ENCODE data around the gene INSYN2B. TPM values are rescaled to one million over a fixed set of nuclear protein-coding genes. Genes with fewer than 3 reads are reported as not detected.

Gene INSYN2B
- total and polyA plus RNA-seq, 2 experiments from 2014 or later = 10.1 to 43.2 TPM

- Histone ChIP-seq H3K79me2 (ENCODE audit: insufficient read depth) (peaks cover 98% of the 10 kb centered on the region), H3K4me2 (ENCODE audit: unreplicated experiment) (peak overlapping the region; percentile 17), H3K27me3 (replicated peaks; ENCODE audit: insufficient read depth) (no peaks in the 10 kb centered on the region), H3K9me3 (ENCODE audit: low read depth) (no peaks in the 10 kb centered on the region), H3K9ac (no peak overlapping the region; the same call in 1 of the 2 replicates), H3K9me2 (ENCODE audit: insufficient read depth) (no peaks in the 10 kb centered on the region), H3K36me3 (ENCODE audit: low read depth) (no peaks in the 10 kb centered on the region), H3K27ac (no peak overlapping the region), H4K20me1 (ENCODE audit: insufficient read depth) (no peaks in the 10 kb centered on the region), H3K4me1 (ENCODE audit: insufficient read depth) (peaks cover 32% of the 10 kb centered on the region), H2AFZ (no peak overlapping the region), H3F3A (ENCODE audit: insufficient read depth) (peaks cover 37% of the 10 kb centered on the region), H3K4me3 (no peak overlapping the region)
- DNase-seq = peak; percentile 34
- no peak for TF ChIP-seq EZH2phosphoT487 (IDR thresholded peaks at IDR 0.05; ENCODE audit: insufficient read depth, low read depth)
- no peak for TF ChIP-seq EZH2 (IDR thresholded peaks at IDR 0.05; ENCODE audit: insufficient read depth, poor library complexity, severe bottlenecking)
- in situ Hi-C loops (cut with MboI) = no loop called here
- WGBS, 2 experiments (ENCODE audit: low coverage in 1 of 2, low lambda C conversion rate in 2 of 2, missing lambda C conversion rate in 2 of 2) = 57 to 62% methylated on average over 7 of the region's 7 CpGs
These were observed 84.4 kb downstream of the INSYN2B start for GRCh38 chr5:169895926-169896325.

GRCh38 chr5:169893571-169893970, 86.7 kb downstream of the INSYN2B start:
- Histone ChIP-seq H3K27ac (peak overlapping the region; percentile 49), H4K20me1 (ENCODE audit: insufficient read depth) (no peaks in the 10 kb centered on the region), H3K9me2 (ENCODE audit: insufficient read depth) (no peaks in the 10 kb centered on the region), H3F3A (ENCODE audit: insufficient read depth) (peaks cover 37% of the 10 kb centered on the region), H3K36me3 (ENCODE audit: low read depth) (no peaks in the 10 kb centered on the region; the same call in 1 of the 2 replicates), H3K4me1 (ENCODE audit: insufficient read depth) (peaks cover 32% of the 10 kb centered on the region), H3K9ac (no peak overlapping the region; the same call in 1 of the 2 replicates), H3K4me3 (no peak overlapping the region), H3K79me2 (ENCODE audit: insufficient read depth) (peaks cover 98% of the 10 kb centered on the region), H2AFZ (no peak overlapping the region), H3K27me3 (replicated peaks; ENCODE audit: insufficient read depth) (no peaks in the 10 kb centered on the region), H3K9me3 (ENCODE audit: low read depth) (no peaks in the 10 kb centered on the region), H3K4me2 (ENCODE audit: unreplicated experiment) (peak overlapping the region; percentile 39)
- 19 to 29% methylated on average over 2 of the region's 2 CpGs for WGBS, 2 experiments (ENCODE audit: low coverage in 1 of 2, low lambda C conversion rate in 2 of 2, missing lambda C conversion rate in 2 of 2)
- TF ChIP-seq EZH2 (IDR thresholded peaks at IDR 0.05; ENCODE audit: insufficient read depth, poor library complexity, severe bottlenecking) = no peak
- no peak for TF ChIP-seq EZH2phosphoT487 (IDR thresholded peaks at IDR 0.05; ENCODE audit: insufficient read depth, low read depth)
- in situ Hi-C loops (cut with MboI) = no loop called here
- DNase-seq = peak; percentile 55

- Histone ChIP-seq H3F3A (ENCODE audit: insufficient read depth) (peaks cover 37% of the 10 kb centered on the region), H4K20me1 (ENCODE audit: insufficient read depth) (no peaks in the 10 kb centered on the region), H3K9me3 (ENCODE audit: low read depth) (no peaks in the 10 kb centered on the region), H2AFZ (no peak overlapping the region), H3K27ac (peak overlapping the region; percentile 49), H3K9ac (no peak overlapping the region), H3K27me3 (replicated peaks; ENCODE audit: insufficient read depth) (no peaks in the 10 kb centered on the region), H3K9me2 (ENCODE audit: insufficient read depth) (no peaks in the 10 kb centered on the region), H3K79me2 (ENCODE audit: insufficient read depth) (peaks cover 98% of the 10 kb centered on the region), H3K4me3 (no peak overlapping the region), H3K4me2 (ENCODE audit: unreplicated experiment) (peak overlapping the region; percentile 39), H3K4me1 (ENCODE audit: insufficient read depth) (peaks cover 32% of the 10 kb centered on the region), H3K36me3 (ENCODE audit: low read depth) (no peaks in the 10 kb centered on the region; the same call in 1 of the 2 replicates)
- in situ Hi-C loops (cut with MboI) = no loop called here
- TF ChIP-seq EZH2 (IDR thresholded peaks at IDR 0.05; ENCODE audit: insufficient read depth, poor library complexity, severe bottlenecking) (no peak), EZH2phosphoT487 (IDR thresholded peaks at IDR 0.05; ENCODE audit: insufficient read depth, low read depth) (no peak)
- DNase-seq = peak; percentile 33
These were observed 87.3 kb downstream of the INSYN2B start for GRCh38 chr5:169893010-169893409.

DNA sequence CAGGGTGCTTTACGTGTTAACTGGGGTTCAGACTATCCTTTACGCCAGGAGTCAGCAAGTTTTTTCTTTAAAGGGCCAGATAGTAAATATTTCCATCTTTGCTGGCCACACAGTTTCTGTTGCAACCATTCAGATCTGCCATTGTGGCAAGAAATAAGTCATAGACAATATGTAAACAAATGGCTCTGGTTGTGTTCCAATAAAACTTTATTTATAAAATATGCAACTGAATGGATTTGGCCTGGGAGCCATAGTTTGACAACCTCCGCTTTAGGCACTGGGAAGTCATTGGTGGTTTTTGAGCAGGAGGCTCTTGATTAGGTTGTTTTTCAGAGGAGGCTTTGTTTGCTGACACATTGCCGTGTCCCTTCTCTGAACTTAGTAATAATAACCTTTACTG, 90.7 kb downstream of the INSYN2B start:
- H3K4me3 ChIP-seq = no peak overlapping the region
- no peaks in the 10 kb centered on the region; the same call in 1 of the 2 replicates for H3K36me3 ChIP-seq (ENCODE audit: low read depth)
- TF ChIP-seq EZH2phosphoT487 (IDR thresholded peaks at IDR 0.05; ENCODE audit: insufficient read depth, low read depth) = no peak
- no peak for TF ChIP-seq EZH2 (IDR thresholded peaks at IDR 0.05; ENCODE audit: insufficient read depth, poor library complexity, severe bottlenecking)
- 81% methylated on average over 4 of the region's 4 CpGs for WGBS, 2 experiments (ENCODE audit: low coverage in 1 of 2, low lambda C conversion rate in 2 of 2, missing lambda C conversion rate in 2 of 2)
- H3K27ac ChIP-seq = no peak overlapping the region
- H3K4me2 ChIP-seq (ENCODE audit: unreplicated experiment) = no peak overlapping the region
- no peak overlapping the region for H2AFZ ChIP-seq
- peaks cover 98% of the 10 kb centered on the region for H3K79me2 ChIP-seq (ENCODE audit: insufficient read depth)
- H3K9me3 ChIP-seq (ENCODE audit: low read depth) = no peaks in the 10 kb centered on the region
- H3K27me3 ChIP-seq (replicated peaks; ENCODE audit: insufficient read depth) = no peaks in the 10 kb centered on the region
- H3K4me1 ChIP-seq (ENCODE audit: insufficient read depth) = peaks cover 17% of the 10 kb centered on the region
- no peak overlapping the region for H3K9ac ChIP-seq
- H4K20me1 ChIP-seq (ENCODE audit: insufficient read depth) = no peaks in the 10 kb centered on the region
- H3F3A ChIP-seq (ENCODE audit: insufficient read depth) = peaks cover 38% of the 10 kb centered on the region
- DNase-seq = no peak
- H3K9me2 ChIP-seq (ENCODE audit: insufficient read depth) = no peaks in the 10 kb centered on the region
- in situ Hi-C loops (cut with MboI) = no loop called here

GRCh38 chr5:169886677-169887076, 93.6 kb downstream of the INSYN2B start:
- in situ Hi-C loops (cut with MboI) = no loop called here

More at GRCh38 chr5:169886677-169887076, 93.6 kb downstream of the INSYN2B start:
- TF ChIP-seq EZH2 (IDR thresholded peaks at IDR 0.05; ENCODE audit: insufficient read depth, poor library complexity, severe bottlenecking) = no peak
- no peak for TF ChIP-seq EZH2phosphoT487 (IDR thresholded peaks at IDR 0.05; ENCODE audit: insufficient read depth, low read depth)
- no peak overlapping the region for H3K4me2 ChIP-seq (ENCODE audit: unreplicated experiment)
- peaks cover 16% of the 10 kb centered on the region for H3K36me3 ChIP-seq (ENCODE audit: low read depth)
- peaks cover 13% of the 10 kb centered on the region for H3F3A ChIP-seq (ENCODE audit: insufficient read depth)
- no peaks in the 10 kb centered on the region for H3K9me3 ChIP-seq (ENCODE audit: low read depth)
- H3K27ac ChIP-seq = no peak overlapping the region
- H2AFZ ChIP-seq = no peak overlapping the region
- H3K27me3 ChIP-seq (replicated peaks; ENCODE audit: insufficient read depth) = no peaks in the 10 kb centered on the region
- peaks cover 97% of the 10 kb centered on the region for H3K79me2 ChIP-seq (ENCODE audit: insufficient read depth)
- no peaks in the 10 kb centered on the region for H3K9me2 ChIP-seq (ENCODE audit: insufficient read depth)
- no peaks in the 10 kb centered on the region for H3K4me1 ChIP-seq (ENCODE audit: insufficient read depth)
- DNase-seq = no peak
- no peak overlapping the region for H3K4me3 ChIP-seq
- H3K9ac ChIP-seq = no peak overlapping the region
- H4K20me1 ChIP-seq (ENCODE audit: insufficient read depth) = no peaks in the 10 kb centered on the region
- WGBS, 2 experiments (ENCODE audit: low coverage in 1 of 2, low lambda C conversion rate in 2 of 2, missing lambda C conversion rate in 2 of 2) = 96 to 97% methylated on average over 4 of the region's 4 CpGs

All from GM23248 (cell line).